OCI-LY7 (cell line): ENCODE measurements around the gene HRH1.

Experiments used
- CTCF ChIP-seq: fragments of 200-600 bp; sonication (generic); conservative IDR thresholded peaks from 2 replicates; pipeline ENCODE4 v1.5.1; 2014; ENCODE audit warnings: mild to moderate bottlenecking, antibody characterized with exemption, low read length, moderate library complexity, mixed read lengths
- EZH2phosphoT487 ChIP-seq: fragments of 200-600 bp; sonication (generic); IDR thresholded peaks from 2 replicates; pipeline ENCODE4 v1.6.1; 2018; ENCODE audit warnings: low read depth, borderline replicate concordance, mild to moderate bottlenecking, mixed run types, antibody characterized with exemption, low read length, moderate library complexity, mixed read lengths

- no peak for TF ChIP-seq CTCF
- no peak for TF ChIP-seq EZH2phosphoT487
These were observed 2.0 kb upstream of the HRH1 start for GRCh38 chr3:11152301-11152700.
